DMS53 treated with DMSO at 0.1 percent for 48 hours (cell line): ENCODE results near the gene PLSCR1.
"Not testable (repeated sequence)": the region's sequence is repeated elsewhere in the genome, so short reads cannot be mapped to it uniquely, and the experiment has no call there.

Source experiments
- DNase-seq: peaks from one replicate; lab custom pipeline; 2025; ENCODE audit not compliant: unreplicated experiment; lab: John Stamatoyannopoulos, UW

PLSCR1 gene

DNA sequence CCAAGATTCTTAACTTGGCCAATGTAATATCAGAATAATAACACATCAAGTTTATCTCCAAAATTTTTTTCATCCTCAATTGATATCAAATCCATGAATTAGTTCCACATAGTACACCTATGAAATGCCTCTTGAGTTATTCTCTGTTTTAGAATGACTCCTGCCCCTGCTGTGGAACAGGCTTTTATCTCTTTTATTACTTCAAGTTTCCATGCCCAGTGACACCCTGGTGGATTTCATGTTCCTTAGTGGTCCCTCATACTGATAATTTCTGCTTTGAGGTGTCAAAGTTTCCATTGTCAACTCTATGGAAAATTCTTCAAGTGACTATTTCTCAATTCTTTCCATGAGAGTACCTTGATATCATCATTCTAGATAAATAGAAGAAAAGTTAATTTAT lies 24.6 kb downstream of the PLSCR1 start:
- no peak for DNase-seq

DNA sequence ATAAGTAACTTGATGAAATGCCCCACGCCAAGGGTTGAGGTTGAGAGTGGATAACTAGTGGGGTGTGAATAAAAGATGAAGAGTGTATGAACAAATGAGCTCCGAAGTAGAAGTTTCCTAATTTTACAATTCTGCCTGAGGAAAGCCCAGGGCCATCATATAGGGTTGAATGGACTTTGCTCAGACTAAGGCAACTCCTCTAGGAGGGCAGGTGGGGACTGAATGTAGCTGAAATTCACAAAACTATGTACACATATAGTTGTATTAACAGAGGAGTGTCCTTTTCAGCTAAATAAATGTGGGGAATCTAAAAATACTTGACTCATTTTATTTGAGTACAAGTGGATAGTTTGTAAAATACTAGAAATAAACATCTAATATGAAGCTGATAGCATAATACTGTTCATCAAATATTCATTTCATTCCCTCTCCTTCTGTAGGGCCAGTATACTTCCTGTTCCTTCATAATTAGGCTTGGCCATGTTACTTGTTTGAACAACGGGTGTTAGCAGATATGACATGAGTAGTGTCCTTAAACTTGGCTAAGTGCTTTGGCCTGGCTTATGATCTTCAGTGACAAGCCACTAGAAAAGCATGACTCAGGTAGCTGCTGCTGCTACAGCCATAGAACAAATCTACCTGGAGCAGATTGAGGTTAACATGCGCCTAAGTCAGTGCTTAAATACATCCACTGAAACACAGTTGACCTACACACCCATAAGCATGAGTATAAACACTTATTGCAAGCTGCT lies 26.5 kb downstream of the PLSCR1 start:
- peak; percentile 92 for DNase-seq

DNA sequence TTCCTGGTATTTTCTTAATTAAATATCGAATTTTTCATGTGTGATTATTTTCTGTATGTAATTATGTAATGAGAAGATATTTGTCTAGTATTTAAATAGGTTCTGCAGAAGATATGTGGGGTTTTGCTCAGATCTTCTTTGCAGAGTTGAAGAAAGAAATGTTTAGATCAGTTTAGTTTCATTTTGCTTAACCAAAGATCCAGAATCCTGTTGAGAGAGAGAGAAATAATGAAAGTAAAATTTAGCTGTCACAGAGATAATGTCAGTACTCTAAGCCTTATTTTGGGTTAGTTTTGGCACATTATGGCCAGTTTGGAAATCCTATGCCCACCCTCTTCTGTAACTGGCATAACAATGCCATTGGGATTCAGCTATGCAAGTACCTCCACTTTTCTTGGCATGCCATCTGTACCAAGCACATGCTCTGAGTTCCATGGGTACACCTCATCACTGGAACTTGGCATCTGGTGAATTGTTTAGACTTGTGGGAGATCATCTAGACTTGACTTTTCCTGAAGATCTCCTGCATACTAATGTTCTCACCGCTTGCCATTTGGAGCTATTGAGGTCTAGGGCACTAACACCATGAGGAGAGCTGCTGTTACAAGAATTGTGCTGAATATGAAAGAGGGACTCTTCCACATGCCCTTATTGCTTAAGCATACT lies 30.9 kb downstream of the PLSCR1 start:
- no peak for DNase-seq

DNA sequence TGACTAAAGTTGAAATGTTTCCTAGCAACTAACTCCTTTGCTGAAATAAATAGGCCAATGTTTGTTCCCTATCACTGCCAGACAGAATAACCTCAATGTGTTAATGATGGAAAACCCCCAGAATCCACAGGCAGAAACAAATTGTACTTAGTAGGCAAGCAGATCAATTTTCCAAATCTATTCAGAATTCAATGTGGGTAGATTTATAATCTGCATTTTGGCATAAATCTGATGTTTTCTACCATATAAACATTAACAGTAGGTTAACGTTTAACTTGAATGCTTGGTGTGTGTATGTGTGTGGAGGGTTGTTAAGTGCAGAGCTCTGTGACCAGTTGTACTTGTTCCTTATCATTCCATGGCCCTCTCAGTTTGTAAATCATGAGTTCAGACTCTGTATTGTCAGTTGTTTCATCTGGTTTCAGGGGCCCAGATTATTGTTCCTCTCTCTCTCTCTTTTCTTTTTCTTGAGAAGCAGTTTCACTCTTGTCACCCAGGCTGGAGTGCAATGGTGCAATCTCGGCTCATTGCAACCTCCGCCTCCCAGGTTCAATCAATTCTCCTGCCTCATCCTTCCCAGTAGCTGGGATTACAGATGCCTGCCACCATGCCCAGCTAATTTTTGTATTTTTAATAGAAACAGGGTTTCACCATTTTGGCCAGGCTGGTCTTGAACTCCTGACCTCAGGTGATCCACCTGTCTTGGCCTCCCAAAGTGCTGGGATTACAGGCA lies 32.8 kb downstream of the PLSCR1 start:
- DNase-seq: peak; percentile 3

DNA sequence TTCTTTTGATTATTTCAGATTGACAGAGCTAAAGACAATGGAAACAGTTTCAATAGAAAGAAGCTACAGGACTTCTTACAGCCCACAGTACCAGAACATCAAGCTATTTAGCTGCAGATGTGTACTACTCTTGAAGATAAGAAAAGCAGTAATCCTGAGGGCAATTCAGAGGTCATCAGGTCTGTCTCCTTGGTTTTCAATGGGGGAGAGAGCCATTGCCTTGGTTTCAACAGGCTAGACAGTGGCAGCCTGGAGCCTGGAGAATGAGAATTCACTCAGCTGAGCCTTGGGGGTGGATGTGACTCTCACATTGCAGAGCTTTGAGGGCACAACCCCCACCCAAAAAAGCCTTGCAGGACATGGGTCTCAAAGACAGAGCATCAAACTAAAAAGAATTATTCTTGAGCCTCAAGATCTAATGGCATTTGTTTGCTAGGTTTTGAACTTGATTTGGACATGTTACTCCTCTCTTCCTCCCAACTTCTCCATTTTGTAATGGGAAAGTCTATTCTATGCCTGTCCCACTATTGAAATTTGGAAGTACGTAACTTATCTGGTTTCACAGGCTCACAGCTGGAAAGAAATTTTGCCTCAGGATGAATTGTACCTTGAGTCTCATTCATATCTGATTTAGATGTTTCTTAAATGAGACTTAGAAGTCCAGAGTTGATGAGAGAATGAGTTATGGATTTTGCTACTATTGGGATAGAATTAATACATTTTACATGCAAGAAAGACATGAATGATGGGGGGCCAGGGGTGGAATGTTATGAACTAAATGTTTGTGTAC lies 36.9 kb downstream of the PLSCR1 start:
- DNase-seq: no peak

DNA sequence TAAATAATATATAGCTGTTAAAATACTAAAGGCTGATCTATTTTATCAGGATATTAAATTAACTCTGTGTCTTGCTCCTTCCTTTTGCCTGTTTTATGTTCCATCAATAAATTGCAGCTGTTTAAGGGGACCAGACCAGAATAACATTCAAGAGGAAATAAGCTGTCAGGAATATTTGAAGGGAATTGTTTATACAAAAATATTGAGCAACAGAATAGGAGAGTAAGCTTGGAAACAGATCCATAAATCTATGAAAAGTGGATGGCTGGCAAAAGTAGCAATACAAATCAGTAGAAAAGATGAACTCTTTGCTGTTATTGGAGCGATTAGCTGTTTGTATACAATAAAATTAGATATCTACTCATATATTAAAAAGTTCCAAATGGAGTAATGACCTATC lies 38.9 kb downstream of the PLSCR1 start:
- DNase-seq: no peak

DNA sequence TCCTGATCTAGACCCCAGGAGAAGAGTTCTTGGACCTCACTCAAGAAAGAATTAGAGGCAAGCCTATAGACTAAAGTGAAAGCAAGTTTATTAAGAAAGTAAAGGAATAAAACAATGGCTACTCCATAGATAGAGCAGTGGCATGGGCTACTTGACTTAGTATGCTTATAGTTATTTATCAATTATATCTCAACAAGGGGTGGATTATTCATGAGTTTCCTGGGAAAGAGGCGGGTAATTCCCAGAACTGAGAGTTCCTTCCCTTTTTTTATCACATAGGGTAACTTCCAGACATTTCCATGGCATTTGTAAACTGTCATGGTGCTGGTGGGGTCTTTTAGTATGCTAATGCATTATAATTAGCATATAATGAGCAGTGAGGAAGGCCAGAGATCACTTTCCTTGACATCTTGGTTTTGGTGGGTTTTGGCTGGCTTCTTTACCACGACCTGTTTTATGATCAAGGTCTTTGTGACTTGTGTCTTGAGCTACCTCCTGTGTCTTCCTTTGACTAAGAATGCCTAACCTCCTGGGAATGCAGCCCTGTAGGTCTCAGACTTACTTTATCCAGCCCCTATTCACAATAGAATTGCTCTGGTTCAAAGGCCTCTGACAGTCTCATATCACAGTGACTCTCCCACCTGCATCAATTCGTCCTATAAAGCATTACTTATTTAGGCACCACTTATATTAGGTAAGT lies 39.8 kb downstream of the PLSCR1 start:
- DNase-seq: no peak

DNA sequence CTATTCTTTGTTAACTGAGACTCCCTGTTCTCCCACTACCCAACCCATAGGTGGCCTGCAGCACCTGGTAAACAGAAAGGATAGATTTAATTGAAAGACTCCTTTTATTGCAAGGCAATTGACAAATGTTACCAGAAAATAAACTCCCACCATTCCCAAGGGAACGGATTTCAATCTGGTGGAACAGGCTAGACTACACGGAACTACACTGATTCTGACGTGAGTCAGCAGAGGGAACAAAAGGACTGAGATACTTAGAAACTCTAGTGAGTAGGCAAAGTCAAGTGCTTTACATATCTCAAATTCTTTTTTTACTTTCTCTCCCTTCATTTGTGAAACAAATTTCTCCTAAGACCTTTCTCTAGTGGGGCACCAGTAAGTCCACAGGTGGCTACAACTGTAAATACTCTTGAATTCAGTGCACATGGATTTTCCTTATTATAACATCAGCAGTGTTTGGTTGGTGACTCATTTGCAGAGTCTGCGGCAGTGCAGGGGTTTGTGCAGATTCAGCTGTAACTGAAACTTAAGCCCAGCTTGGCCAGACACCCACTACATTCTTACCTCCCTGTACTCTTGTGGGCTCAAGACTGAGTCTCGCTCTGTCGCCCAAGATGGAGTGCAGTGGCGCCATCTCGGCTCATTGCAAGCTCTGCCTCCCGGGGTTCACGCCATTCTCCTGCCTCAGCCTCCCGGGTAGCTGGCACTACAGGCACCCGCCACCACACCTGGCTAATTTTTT lies 40.8 kb downstream of the PLSCR1 start:
- DNase-seq: peak; percentile 86

DNA sequence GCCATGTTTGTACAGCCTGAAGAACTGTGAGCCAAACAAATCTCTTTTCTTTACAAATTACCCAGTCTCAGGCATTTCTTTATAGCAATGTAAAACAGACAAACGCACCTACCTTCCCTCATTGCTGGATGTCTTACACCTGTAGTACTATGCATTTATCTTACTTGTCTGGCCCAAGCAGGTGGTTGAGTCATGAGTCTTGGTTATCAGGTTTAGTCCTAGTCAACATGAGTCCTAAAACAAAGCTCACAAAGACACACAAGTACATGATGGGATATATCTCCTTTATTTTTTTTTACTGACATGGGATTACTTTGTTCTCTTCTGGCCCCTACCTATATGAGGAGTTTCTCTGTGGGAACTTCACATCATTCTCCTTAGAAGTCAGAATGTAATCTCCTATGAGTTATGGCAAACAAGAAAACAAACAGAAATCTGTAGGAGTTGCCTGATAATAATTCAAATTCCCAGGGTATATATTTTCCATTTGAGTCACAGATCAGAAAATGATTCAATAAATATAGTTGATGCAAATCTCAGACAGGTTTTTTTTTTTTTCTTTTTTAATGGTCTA lies 41.4 kb downstream of the PLSCR1 start:
- DNase-seq: no peak

DNA sequence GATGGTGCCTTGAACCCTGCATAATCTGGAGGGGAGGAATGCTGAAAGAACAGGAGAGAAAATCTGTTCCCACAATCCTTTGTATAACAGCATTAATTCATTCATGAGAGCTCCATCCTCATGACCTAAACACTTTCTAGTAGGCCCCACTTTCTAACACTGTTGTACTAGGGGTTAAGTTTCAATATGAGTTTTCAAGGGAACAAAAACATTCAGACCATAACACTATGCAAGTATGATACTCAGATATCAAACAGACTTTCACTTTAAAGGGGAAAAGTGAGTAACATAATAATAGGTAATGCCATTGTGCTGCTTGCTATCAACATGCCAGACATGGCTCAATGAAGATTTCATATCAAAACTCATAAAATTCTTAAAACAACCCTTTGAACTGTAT lies 42.7 kb downstream of the PLSCR1 start:
- no peak for DNase-seq

DNA sequence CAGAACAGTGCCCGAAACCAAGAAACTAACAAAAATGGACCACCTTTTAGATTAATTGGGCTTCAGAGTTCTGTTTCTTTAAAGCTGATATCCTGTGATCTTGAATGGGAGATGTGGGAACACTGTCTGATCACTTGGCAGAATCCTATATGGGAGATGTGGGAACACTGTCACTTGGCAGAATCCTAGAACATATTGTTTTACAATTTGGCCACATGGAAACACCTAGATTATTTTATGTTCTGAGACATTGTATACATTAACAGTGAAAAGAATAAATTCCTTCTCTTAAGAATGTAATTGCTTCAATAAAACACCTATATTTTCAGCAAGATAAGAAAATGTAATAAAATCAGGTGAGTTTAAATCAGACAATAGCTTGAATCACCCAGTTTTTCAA lies 44.7 kb downstream of the PLSCR1 start:
- DNase-seq: no peak

DNA sequence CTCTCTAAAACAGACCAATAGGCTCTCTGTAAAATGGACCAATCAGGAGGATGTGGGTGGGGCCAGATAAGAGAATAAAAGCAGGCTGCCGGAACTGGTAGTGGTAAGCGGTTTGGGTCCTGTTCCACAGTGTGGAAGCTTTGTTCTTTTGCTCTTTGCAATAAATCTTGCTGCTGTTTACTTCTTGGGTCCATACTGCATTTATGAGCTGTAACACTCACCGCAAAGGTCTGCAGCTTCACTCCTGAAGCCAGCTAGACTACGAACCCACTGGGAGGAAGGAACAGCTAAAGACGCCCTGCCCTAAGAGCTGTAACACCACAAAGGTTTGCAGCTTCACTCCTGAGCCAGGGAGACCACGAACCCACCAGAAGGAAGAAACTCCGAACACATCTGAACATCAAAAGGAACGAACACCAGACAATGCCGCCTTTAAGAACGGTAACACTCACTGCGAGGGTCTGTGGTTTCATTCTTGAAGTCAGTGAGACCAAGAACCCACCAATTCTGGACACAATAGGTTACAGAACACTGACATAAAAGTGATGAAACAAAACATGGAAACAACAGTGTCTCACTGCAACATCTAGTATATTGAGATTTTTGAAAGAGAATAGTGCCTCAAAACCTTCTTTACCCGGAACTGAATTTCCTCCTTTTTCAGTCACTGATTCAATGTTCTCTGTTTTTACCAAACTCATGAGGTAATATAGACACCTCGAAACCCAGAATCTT lies 46.2 kb downstream of the PLSCR1 start:
- DNase-seq: no peak

DNA sequence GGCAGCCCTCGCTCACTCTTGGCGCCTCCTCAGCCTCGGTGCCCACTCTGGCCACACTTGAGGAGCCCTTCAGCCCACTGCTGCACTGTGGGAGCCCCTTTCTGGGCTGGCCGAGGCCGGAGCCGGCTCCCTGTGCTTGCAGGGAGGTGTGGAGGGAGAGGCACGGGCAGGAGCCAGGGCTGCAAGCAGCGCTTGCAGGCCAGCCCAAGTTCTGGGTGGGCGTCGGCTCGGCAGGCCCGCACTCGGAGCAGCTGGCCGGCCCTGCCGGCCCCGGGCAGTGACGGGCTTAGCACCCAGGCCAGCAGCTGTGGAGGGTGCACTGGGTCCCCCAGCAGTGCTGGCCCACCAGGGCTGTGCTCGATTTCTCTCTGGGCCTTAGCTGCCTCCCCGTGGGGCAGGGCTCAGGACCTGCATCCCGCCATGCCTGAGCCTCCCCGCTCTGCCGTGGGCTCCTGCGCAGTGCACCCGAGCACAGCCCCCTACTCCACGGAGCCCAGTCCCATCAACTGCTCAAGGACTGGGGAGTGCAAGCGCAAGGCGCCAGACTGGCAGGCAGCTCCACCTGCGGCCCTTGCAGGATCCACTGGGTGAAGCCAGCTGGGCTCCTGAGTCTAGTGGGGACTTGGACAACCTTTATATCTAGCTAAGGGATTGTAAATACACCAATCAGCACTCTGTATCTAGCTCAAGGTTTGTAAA lies 47.1 kb downstream of the PLSCR1 start:
- not testable (repeated sequence) for DNase-seq

DNA sequence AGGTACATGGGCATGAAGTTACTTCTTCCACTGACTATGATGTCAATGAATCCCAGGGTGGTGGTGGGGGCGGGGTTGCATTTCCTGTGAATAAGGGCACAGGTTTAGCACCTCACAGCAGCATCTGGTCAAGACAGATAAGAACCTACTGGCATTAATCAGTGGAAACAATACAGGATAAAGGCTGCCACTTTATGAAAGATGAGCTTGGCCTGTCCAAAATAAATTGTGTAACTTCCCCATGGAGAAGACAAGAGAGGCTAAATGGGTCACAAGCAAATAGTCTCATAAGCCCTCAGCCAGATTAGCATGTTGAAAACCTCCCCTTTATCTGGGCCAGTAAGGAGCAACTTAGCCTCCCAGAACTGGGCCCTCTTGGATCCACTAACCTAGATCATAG lies 47.7 kb downstream of the PLSCR1 start:
- no peak for DNase-seq

DNA sequence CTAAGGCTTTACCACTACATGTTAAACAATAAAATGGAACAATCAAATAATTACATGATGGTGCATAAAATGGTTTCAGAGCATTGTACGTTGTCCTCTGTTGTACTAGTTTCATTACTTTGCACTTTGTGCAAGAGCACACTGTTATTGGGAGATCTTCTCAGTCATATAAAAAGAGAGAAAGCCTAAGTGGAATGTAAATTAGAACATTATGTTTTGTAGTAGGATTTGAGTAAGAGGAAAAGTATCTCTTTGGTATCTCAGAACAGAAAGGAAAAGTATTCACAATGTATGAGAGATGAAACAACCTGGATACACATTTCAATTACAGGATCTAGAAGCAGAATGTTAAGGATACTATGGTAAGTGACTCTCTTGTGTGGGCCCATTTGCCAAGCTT lies 48.2 kb downstream of the PLSCR1 start:
- DNase-seq: no peak

DNA sequence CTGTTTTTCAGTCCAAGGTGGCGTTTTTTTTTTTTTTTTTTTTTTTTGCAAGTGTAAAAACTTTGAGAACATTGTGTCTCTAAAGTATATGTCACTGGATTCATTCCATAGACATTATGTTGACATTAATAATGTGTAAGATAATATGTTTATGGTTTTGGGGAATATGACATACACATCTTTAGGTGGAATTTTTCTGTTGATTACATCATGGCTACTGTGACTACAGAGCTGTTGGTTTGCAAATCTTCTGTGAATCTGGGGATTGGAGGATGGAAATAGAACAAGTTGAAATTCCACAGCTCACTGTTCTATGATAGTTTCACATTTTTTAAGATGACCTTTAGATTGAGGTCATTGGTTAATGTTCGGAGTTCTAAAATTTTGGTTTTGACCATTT lies 50.6 kb downstream of the PLSCR1 start:
- no peak for DNase-seq

DNA sequence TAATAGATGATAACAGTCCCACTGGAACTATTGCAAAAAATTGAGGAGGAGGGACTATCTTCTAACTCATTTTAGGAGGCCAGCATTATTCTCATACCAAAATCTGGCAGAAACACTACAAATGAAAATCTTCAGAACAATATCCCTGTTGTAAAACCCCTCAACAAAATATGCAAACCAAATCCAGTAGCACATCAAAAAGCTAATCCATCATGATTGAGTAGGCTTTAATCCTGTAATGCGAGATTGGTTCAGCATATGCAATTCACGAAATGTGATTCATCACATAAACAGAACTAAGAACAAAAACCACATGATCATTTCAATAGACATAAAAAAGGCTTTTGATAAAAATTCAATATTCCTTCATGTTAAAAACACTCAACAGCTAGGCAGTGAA lies 51.2 kb downstream of the PLSCR1 start:
- DNase-seq: no peak

DNA sequence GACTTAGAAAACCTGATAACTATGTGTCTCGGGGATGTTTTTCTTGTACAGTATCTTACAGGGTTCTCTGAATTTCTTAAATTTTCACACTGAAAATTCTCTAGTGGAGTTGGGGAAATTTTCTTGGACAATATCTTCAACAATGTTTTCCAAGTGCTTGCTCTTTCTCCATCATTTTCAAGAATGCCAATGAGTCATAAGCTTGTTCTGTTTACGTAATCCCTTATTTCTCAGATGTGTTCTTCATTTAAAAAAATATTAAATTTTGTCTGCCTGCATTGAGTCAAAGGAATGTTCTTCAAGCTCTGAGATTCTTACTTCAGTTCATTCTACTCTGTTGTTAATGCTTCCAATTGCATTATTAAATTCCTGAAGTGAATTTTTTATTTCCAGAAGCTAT lies 53.1 kb downstream of the PLSCR1 start:
- no peak for DNase-seq
